Motor neuron (in vitro differentiated cells): ENCODE results near the gene CCDC33. TPM values are rescaled to one million over a fixed set of nuclear protein-coding genes. Genes with fewer than 3 reads are reported as not detected.

Experiments
- ATAC-seq, 8 experiments: fragments of 200-7000 bp; cut with Tn5 transposase; replicated peaks in 6 of 8; 2 replicates each; pipeline ENCODE4 v1.8.0; 2021; ENCODE audit warnings: mild to moderate bottlenecking in 8 of 8, moderate library complexity in 8 of 8
- H3K27ac ChIP-seq, 2 donors: fragments of 250-450 bp; sonication (Bioruptor Pico); 2 replicates each; pipeline ENCODE4 v1.9.0; 2021; ENCODE audit warnings: antibody characterized with exemption in 2 of 2, mild to moderate bottlenecking in 2 of 2, moderate library complexity in 1 of 2
- H3K4me1 ChIP-seq, 2 donors: fragments of 250-450 bp; sonication (Bioruptor Pico); replicated peaks in 1 of 2; 2 replicates each; pipeline ENCODE4 v1.6.1; 2021; ENCODE audit warnings: antibody characterized with exemption in 2 of 2, mild to moderate bottlenecking in 2 of 2, moderate library complexity in 1 of 2
- H3K4me3 ChIP-seq, 5 donors: fragments of 250-450 bp; sonication (Bioruptor Pico); 2 replicates each; pipeline ENCODE4 v1.9.0; 2021; ENCODE audit warnings: antibody characterized with exemption in 5 of 5, mild to moderate bottlenecking in 5 of 5, moderate library complexity in 4 of 5
- WGBS, 10 experiments: fragments of 450-650 bp; shearing (Covaris generic); methylation state at CpG; one replicate each; pipeline ENCODE4 v1.0.0; 2022; 5-methylcytosine and 5-hydroxymethylcytosine counted together
- in situ Hi-C, 9 experiments: fragments of 400-800 bp; cut with MboI; loops; one replicate each; pipeline ENCODE4 v1.15.0; 2021; ENCODE audit warnings: low sequenced_read_pairs in 9 of 9, low pct_unique_long_range_greater_than_20kb in 2 of 9; ENCODE audit not compliant: unreplicated experiment in 9 of 9
- total RNA-seq, 8 experiments: library from RNA; unstranded; fragments of 300-600 nt; gene quantifications; 2 replicates each; pipeline versions ENCODE4 v1.2.3 to v1.2.4, GENCODE V29; 2022

CCDC33 gene
- total RNA-seq, 8 experiments from 2014 or later: 0.66 to 18.3 (median 6.2) TPM

GRCh38 chr15:74201710-74202420 is 34.3 kb upstream of the CCDC33 start:
- Histone ChIP-seq H3K27ac (peak overlapping the region; percentile 74 to 86), H3K4me1 (peaks cover 48 to 56% of the 10 kb centered on the region in 2 donors), H3K4me3 (peak overlapping the region in 4 of 5 donors; percentile 1 to 38 (median 16))
- ATAC-seq: no peak
- in situ Hi-C loops: no loop called here
- WGBS, 10 experiments: 21 to 100% (median 52%) methylated on average over 1 to 6 of the region's 7 CpGs; no CpG with 5 or more reads in 3 of the 10 experiments

DNA sequence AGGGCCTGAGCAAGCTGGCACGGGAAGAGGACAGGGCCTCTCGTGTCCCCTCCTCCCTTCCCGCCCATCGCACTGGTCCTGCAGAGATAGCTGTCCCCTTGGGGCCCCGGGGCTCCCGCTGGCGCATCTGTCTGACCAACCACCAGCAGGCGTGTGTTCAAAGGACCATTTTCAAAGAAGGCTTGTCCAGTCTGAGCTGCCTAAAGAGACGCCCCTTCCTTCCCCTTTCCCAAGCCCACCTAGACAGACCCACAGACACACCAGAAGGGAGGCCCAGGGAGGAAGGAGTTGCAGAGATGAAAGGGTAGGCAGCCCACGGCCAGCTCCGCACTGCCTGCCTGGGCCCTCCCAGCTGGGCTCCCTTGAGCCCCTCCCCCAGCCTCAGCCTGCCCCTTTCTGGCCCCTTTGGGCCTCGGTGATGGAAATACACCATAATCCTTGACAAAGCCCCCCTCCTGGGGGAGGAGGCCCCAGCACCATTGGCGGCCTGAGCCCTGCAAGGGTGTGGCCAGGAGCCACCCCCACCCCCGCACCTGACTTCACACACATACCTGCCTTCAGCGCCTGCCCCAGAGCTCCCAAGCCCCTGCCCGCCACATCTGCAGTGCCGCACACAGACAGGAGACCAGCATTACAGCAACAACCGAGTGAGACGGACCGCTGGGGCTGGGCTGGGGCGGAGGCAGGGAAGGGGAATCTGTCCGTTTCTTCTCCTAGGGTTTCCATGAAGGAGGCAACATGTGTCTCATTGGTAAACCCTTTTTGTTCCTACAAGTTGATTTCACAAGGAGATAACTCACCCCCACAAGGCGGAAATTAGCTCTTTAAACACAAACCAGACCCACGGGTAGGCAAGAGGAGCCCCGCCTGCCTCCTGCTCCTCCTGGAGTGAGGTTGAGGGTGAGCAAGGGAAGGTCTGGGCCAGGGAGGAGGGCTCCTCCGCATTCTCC is 33.4 kb upstream of the CCDC33 start, which contains the start of gene STRA6:
TSS of gene STRA6 (minus strand) at position 336 of the 950 bp plus-strand sequence. CDS start 520 bp downstream, outside the sequence.
- H3K4me1 ChIP-seq: peaks cover 48 to 56% of the 10 kb centered on the region in 2 donors
- in situ Hi-C loops: no loop called here
- ATAC-seq: peak in 7 of 8 experiments; percentile 2 to 78 (median 77)
- peak within 1 kb of the TSS in 4 of 5 donors; percentile 10 to 38 (median 17) for H3K4me3 ChIP-seq
- 0 to 80% (median 48%) methylated on average over 1 to 4 of the region's 26 CpGs; no CpG with 5 or more reads in 4 of the 10 experiments for WGBS, 10 experiments
- H3K27ac ChIP-seq: peak within 1 kb of the TSS; percentile 74 to 86

DNA sequence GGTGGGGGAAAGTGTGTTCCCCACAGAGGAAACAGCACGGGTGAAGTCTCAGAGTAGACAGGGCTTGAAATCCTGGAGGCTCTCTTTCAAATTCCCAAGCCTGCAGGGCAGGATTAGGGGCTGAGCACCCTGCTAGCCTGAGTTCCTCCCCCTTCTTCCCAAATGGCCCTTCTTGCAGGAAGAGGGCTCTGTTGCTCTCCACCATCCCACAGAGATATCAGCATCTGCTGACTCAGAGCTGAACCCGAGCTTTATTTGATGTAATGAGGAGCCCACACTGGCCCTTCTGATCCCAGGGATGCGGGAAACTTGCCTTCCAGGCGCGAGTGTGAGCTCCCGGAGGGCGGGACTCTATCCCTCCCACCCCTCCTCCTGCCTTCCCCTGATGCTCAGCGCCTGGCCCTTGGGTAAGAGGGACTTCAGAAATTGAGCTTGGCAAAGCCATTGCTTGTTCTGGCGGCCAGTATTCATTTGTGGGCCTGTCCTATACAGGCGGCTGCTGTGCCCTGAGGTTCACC is 32.2 kb upstream of the CCDC33 start:
- H3K4me3 ChIP-seq: peak overlapping the region in 2 of 5 donors; percentile 21 to 38
- WGBS, 10 experiments: 0 to 40% (median 0%) methylated on average over 1 of the region's 10 CpGs; no CpG with 5 or more reads in 7 of the 10 experiments
- ATAC-seq: peak; percentile 25 to 76 (median 62)
- H3K27ac ChIP-seq: peak overlapping the region; percentile 74 to 86
- in situ Hi-C loops: no loop called here
- H3K4me1 ChIP-seq: peaks cover 55 to 63% of the 10 kb centered on the region in 2 donors

DNA sequence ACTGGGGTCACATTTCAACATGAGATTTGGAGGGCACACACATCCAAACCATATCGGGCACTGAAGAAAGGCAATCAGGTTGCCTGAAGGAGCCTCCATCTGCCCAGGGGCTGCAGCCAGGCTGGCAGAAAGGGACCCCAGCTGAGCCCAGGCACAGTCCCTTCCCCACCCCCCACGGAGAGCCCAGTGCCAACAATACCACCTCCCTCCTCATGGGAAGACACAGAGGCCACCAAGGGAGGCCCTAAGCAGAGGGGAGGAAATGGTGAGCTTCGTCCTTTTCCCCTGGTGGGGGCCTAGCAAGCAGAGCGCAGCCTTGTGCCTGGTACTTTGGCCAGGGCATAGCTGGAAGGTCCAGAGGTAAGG is 30.6 kb upstream of the CCDC33 start:
- in situ Hi-C loops: no loop called here
- H3K4me1 ChIP-seq: peaks cover 62 to 66% of the 10 kb centered on the region in 2 donors
- 40 to 100% (median 88%) methylated on average over 1 to 2 of the region's 4 CpGs; no CpG with 5 or more reads in 6 of the 10 experiments for WGBS, 10 experiments
- no peak for ATAC-seq
- H3K27ac ChIP-seq: no peak overlapping the region
- H3K4me3 ChIP-seq: no peak overlapping the region

DNA sequence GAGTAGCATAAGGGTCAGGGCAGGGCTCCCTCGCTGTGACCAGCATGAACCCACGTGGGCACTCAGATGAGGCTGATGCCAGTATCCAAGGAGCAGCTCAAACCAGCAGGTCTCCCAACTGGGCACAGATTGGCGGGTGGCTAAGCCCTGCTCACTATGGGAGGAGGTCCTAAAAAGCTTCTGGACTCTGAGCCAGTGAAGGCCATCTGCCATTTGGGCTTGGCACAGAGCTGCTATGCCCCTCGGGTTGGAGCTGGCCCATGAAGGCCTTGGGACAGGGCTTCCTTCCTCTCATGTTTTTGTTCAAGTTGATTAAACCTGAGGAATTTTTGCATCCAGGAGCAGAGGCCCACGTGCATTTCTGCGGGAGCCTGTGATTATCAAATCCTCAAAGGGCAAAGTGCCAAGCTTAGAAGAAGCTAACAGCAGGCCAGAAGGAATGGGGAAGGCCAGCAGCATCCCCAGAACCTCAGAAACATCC is 29.3 kb upstream of the CCDC33 start:
- no peak for ATAC-seq
- WGBS, 10 experiments: 53 to 100% (median 60%) methylated on average over 2 to 4 of the region's 6 CpGs; no CpG with 5 or more reads in 5 of the 10 experiments
- Histone ChIP-seq H3K4me3 (no peak overlapping the region), H3K27ac (no peak overlapping the region), H3K4me1 (peaks cover 49 to 54% of the 10 kb centered on the region in 2 donors)
- in situ Hi-C loops: no loop called here

- in situ Hi-C loops: no loop called here
- WGBS, 10 experiments: 39 to 100% (median 89%) methylated on average over 1 to 6 of the region's 16 CpGs; no CpG with 5 or more reads in 3 of the 10 experiments
- Histone ChIP-seq H3K4me1 (peaks cover 39 to 51% of the 10 kb centered on the region in 2 donors), H3K4me3 (no peak overlapping the region), H3K27ac (no peak overlapping the region)
- ATAC-seq: no peak
Measured at GRCh38 chr15:74207652-74208440, 28.3 kb upstream of the CCDC33 start.

DNA sequence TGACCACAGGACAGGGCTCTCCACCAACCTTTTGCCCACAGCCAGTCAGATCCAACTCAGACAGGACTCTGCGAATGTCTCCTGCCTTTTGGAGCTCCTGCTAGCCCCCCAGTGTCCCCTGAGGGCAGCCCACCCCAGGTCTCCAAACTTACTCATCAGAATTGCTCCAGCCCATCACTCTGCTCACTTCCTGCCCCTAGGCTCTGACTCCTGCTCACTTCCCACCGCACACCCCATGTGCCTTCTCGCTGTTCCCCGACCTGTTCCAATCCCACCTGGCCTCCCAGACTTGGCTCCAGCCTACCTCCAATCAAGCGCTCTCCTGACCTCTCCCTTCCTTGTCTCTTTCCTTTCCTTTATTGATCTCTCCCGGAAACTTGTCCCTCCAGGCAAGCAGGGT is 27.6 kb upstream of the CCDC33 start:
- Histone ChIP-seq H3K4me1 (peaks cover 38 to 51% of the 10 kb centered on the region in 2 donors), H3K27ac (peak overlapping the region; percentile 59 to 65)
- in situ Hi-C loops: no loop called here

DNA sequence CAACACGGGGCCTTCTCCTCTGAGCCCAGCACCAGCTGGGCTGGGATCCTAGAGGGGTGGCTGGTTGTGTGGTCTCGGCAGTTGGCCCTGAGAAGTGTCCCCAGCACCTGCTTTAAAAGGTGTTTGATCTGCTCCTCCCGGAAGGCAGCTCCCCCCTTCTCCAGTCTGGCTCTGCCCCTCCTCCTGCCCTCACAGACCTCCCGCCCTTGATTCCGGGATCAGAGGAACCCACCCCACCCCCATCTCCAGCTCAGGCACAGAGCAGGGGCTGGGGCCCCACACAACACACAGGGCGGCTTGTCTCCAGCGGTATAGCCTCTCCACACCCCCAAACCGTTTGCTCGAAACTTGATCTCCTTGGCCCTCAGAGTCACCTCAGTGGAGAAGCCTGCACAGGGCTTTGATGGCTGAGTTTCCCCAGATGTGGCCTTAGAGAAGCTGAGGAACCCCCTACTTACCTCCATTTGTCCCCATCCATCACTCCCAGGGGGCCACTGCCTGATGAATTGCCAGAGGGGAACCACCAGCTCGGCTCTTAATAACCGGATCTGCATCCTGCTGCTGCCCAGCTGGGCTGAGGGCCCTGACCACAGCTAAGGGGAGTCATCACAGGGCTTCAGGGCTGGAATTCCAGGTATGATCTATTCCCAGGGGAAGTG is 27.1 kb upstream of the CCDC33 start:
- Histone ChIP-seq H3K27ac (peak overlapping the region; percentile 59 to 65), H3K4me1 (peaks cover 38 to 51% of the 10 kb centered on the region in 2 donors), H3K4me3 (no peak overlapping the region)
- 7 to 80% (median 10%) methylated on average over 1 to 2 of the region's 11 CpGs; no CpG with 5 or more reads in 7 of the 10 experiments for WGBS, 10 experiments
- peak; percentile 10 to 53 (median 41) for ATAC-seq
- in situ Hi-C loops: no loop called here

More for the DNA sequence above, 27.6 kb upstream of the CCDC33 start:
- H3K4me3 ChIP-seq: no peak overlapping the region
- 72 to 100% (median 100%) methylated on average over 1 to 5 of the region's 6 CpGs; no CpG with 5 or more reads in 7 of the 10 experiments for WGBS, 10 experiments
- no peak for ATAC-seq

- in situ Hi-C loops: no loop called here
- H3K4me1 ChIP-seq: peaks cover 38 to 51% of the 10 kb centered on the region in 2 donors
- peak overlapping the region; percentile 59 to 65 for H3K27ac ChIP-seq
- WGBS, 10 experiments: 40 to 100% methylated on average over 1 to 2 of the region's 5 CpGs; no CpG with 5 or more reads in 8 of the 10 experiments
- ATAC-seq: peak in 5 of 8 experiments; percentile 3 to 18 (median 5)
- no peak overlapping the region for H3K4me3 ChIP-seq
Measured at GRCh38 chr15:74209560-74209958, 26.6 kb upstream of the CCDC33 start.

DNA sequence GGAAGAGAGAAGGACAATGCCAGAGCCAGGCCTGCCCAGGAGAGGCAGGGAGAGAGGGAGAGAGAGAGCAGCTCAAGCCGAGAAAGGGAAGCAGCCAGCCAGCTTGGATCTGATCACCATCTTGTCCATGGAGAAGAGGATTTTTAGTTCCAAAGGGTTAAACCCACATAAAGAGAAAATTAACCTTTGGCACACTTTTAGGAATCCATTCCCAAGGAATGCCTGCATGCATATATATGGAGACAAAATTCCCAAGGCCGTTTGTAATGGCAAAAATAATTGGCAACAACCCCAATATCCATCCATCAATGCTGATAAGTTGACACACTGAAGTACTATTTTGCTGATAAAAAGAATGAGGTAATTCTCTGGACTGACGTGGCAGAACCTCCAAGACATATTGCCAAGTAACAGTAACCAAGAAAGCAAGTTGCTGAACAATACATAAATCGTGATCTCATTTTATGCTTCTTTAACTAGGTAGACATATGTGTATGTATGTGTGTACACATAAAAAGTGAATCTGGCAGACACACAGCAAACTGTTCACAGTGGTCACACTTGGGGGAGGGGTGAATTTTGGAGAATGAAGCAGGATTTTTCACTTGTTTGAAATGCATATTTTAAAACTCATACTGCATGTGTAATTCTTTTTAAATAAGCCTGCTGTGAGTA is 26.0 kb upstream of the CCDC33 start:
- no peak overlapping the region for H3K4me3 ChIP-seq
- ATAC-seq: peak in 4 of 8 experiments; percentile 11 to 36 (median 20)
- H3K4me1 ChIP-seq: peaks cover 44 to 52% of the 10 kb centered on the region in 2 donors
- peak overlapping the region; percentile 59 to 65 for H3K27ac ChIP-seq
- in situ Hi-C loops: no loop called here
- 13 to 67% (median 43%) methylated on average over 1 to 4 of the region's 4 CpGs; no CpG with 5 or more reads in 1 of the 10 experiments for WGBS, 10 experiments

GRCh38 chr15:74210729-74211128 is 25.4 kb upstream of the CCDC33 start:
- no peak overlapping the region for H3K4me3 ChIP-seq
- ATAC-seq: no peak
- peaks cover 50 to 58% of the 10 kb centered on the region in 2 donors for H3K4me1 ChIP-seq
- in situ Hi-C loops: no loop called here
- H3K27ac ChIP-seq: no peak overlapping the region
